ENCODE measurements around the gene PTPRZ1. TPM values are rescaled to one million over a fixed set of nuclear protein-coding genes. Genes with fewer than 3 reads are reported as not detected.

The PTPRZ1 gene
- polyA plus RNA-seq, 1 donor from 2014 or later: not detected

GRCh38 chr7:121957626-121958025, 84.7 kb downstream of the PTPRZ1 start:
- no peak overlapping the region for H3K27ac Mint-ChIP-seq
- no peak overlapping the region for H3K4me3 Mint-ChIP-seq
- H3K4me1 Mint-ChIP-seq: no peaks in the 10 kb centered on the region
- H3K27me3 Mint-ChIP-seq: no peaks in the 10 kb centered on the region
- H3K9me3 Mint-ChIP-seq: no peaks in the 10 kb centered on the region
- peaks cover 2% of the 10 kb centered on the region for H3K36me3 Mint-ChIP-seq

- H3K4me3 Mint-ChIP-seq: no peak overlapping the region
- H3K27ac Mint-ChIP-seq: no peak overlapping the region
- peaks cover 2% of the 10 kb centered on the region for H3K36me3 Mint-ChIP-seq
- peaks cover 0 to 2% (median 0%) of the 10 kb centered on the region in 3 donors for H3K9me3 Mint-ChIP-seq
- H3K4me1 Mint-ChIP-seq: no peaks in the 10 kb centered on the region
- no peaks in the 10 kb centered on the region for H3K27me3 Mint-ChIP-seq
These were observed 87.7 kb downstream of the PTPRZ1 start for GRCh38 chr7:121960678-121961077.

- Mint-ChIP-seq H3K9me3 (peaks cover 0 to 2% (median 0%) of the 10 kb centered on the region in 3 donors), H3K27ac (no peak overlapping the region), H3K4me1 (no peaks in the 10 kb centered on the region), H3K4me3 (no peak overlapping the region), H3K27me3 (no peaks in the 10 kb centered on the region), H3K36me3 (peaks cover 2% of the 10 kb centered on the region)
These were observed 88.3 kb downstream of the PTPRZ1 start for GRCh38 chr7:121961089-121961867.

GRCh38 chr7:121966276-121966934, 93.4 kb downstream of the PTPRZ1 start:
- Mint-ChIP-seq H3K27me3 (no peaks in the 10 kb centered on the region), H3K4me1 (no peaks in the 10 kb centered on the region), H3K27ac (no peak overlapping the region), H3K9me3 (peaks cover 0 to 2% (median 0%) of the 10 kb centered on the region in 3 donors), H3K4me3 (no peak overlapping the region), H3K36me3 (no peaks in the 10 kb centered on the region)

- Mint-ChIP-seq H3K27me3 (no peaks in the 10 kb centered on the region), H3K36me3 (no peaks in the 10 kb centered on the region)
These were observed 94.0 kb downstream of the PTPRZ1 start for GRCh38 chr7:121966935-121967332.

GRCh38 chr7:121985476-121986030, 112.6 kb downstream of the PTPRZ1 start:
- Mint-ChIP-seq H3K27me3 (peaks cover 1% of the 10 kb centered on the region), H3K4me3 (no peak overlapping the region), H3K27ac (no peak overlapping the region), H3K36me3 (no peaks in the 10 kb centered on the region), H3K9me3 (no peaks in the 10 kb centered on the region), H3K4me1 (no peaks in the 10 kb centered on the region)

More at GRCh38 chr7:121966935-121967332, 94.0 kb downstream of the PTPRZ1 start:
- H3K9me3 Mint-ChIP-seq: peaks cover 0 to 2% (median 0%) of the 10 kb centered on the region in 3 donors
- no peak overlapping the region for H3K4me3 Mint-ChIP-seq
- no peak overlapping the region for H3K27ac Mint-ChIP-seq
- no peaks in the 10 kb centered on the region for H3K4me1 Mint-ChIP-seq

GRCh38 chr7:121992068-121992467, 119.1 kb downstream of the PTPRZ1 start:
- Mint-ChIP-seq H3K4me3 (no peak overlapping the region), H3K27ac (no peak overlapping the region), H3K4me1 (peaks cover 0 to 2% (median 0%) of the 10 kb centered on the region in 3 donors), H3K27me3 (peaks cover 1% of the 10 kb centered on the region), H3K36me3 (no peaks in the 10 kb centered on the region), H3K9me3 (no peaks in the 10 kb centered on the region)

- Mint-ChIP-seq H3K27me3 (peaks cover 1% of the 10 kb centered on the region), H3K4me1 (peaks cover 0 to 2% (median 0%) of the 10 kb centered on the region in 3 donors), H3K27ac (no peak overlapping the region), H3K9me3 (no peaks in the 10 kb centered on the region), H3K36me3 (no peaks in the 10 kb centered on the region), H3K4me3 (no peak overlapping the region)
These were observed 121.9 kb downstream of the PTPRZ1 start for GRCh38 chr7:121994625-121995410.

- Mint-ChIP-seq H3K27ac (no peak overlapping the region), H3K27me3 (no peaks in the 10 kb centered on the region), H3K36me3 (no peaks in the 10 kb centered on the region), H3K4me3 (no peak overlapping the region), H3K9me3 (no peaks in the 10 kb centered on the region), H3K4me1 (no peaks in the 10 kb centered on the region)
These were observed 133.7 kb downstream of the PTPRZ1 start for GRCh38 chr7:122006687-122007086.

GRCh38 chr7:122010116-122010515, 137.2 kb downstream of the PTPRZ1 start:
- no peaks in the 10 kb centered on the region for H3K27me3 Mint-ChIP-seq
- H3K36me3 Mint-ChIP-seq: no peaks in the 10 kb centered on the region
- no peaks in the 10 kb centered on the region for H3K4me1 Mint-ChIP-seq
- no peak overlapping the region for H3K27ac Mint-ChIP-seq
- no peaks in the 10 kb centered on the region for H3K9me3 Mint-ChIP-seq
- H3K4me3 Mint-ChIP-seq: no peak overlapping the region

GRCh38 chr7:122013065-122013464, 140.1 kb downstream of the PTPRZ1 start:
- Mint-ChIP-seq H3K27ac (no peak overlapping the region), H3K36me3 (no peaks in the 10 kb centered on the region)

GRCh38 chr7:122013630-122014029, 140.7 kb downstream of the PTPRZ1 start:
- H3K27ac Mint-ChIP-seq: no peak overlapping the region
- H3K4me1 Mint-ChIP-seq: no peaks in the 10 kb centered on the region
- no peaks in the 10 kb centered on the region for H3K9me3 Mint-ChIP-seq
- H3K4me3 Mint-ChIP-seq: no peak overlapping the region
- no peaks in the 10 kb centered on the region for H3K36me3 Mint-ChIP-seq
- no peaks in the 10 kb centered on the region for H3K27me3 Mint-ChIP-seq

More at GRCh38 chr7:122013065-122013464, 140.1 kb downstream of the PTPRZ1 start:
- Mint-ChIP-seq H3K4me3 (no peak overlapping the region), H3K9me3 (no peaks in the 10 kb centered on the region), H3K27me3 (no peaks in the 10 kb centered on the region), H3K4me1 (no peaks in the 10 kb centered on the region)

- no peak overlapping the region for H3K4me3 Mint-ChIP-seq
- no peaks in the 10 kb centered on the region for H3K27me3 Mint-ChIP-seq
- no peak overlapping the region for H3K27ac Mint-ChIP-seq
- H3K36me3 Mint-ChIP-seq: no peaks in the 10 kb centered on the region
- no peaks in the 10 kb centered on the region for H3K9me3 Mint-ChIP-seq
- no peaks in the 10 kb centered on the region for H3K4me1 Mint-ChIP-seq
These were observed 141.7 kb downstream of the PTPRZ1 start for GRCh38 chr7:122014697-122015096.

- Mint-ChIP-seq H3K4me1 (no peaks in the 10 kb centered on the region), H3K4me3 (no peak overlapping the region), H3K27ac (no peak overlapping the region), H3K27me3 (peaks cover 2% of the 10 kb centered on the region), H3K9me3 (no peaks in the 10 kb centered on the region), H3K36me3 (peaks cover 3% of the 10 kb centered on the region)
These were observed 145.1 kb downstream of the PTPRZ1 start for GRCh38 chr7:122018032-122018431.

- Mint-ChIP-seq H3K27ac (no peak overlapping the region), H3K9me3 (no peaks in the 10 kb centered on the region), H3K4me3 (no peak overlapping the region), H3K27me3 (peaks cover 4% of the 10 kb centered on the region), H3K4me1 (peaks cover 0 to 2% (median 0%) of the 10 kb centered on the region in 3 donors), H3K36me3 (no peaks in the 10 kb centered on the region)
These were observed 154.1 kb downstream of the PTPRZ1 start for GRCh38 chr7:122027058-122027457.

Measured in IgD-negative memory B cell (primary cell).